NCI-H1092 treated with DMSO at 0.1 percent for 48 hours (cell line): ENCODE measurements around the gene FBXW11.
A peak's percentile ranks its signal among the peaks of the same experiment; 100 is the strongest.

Experiments
- DNase-seq: peaks from one replicate; lab custom pipeline; 2025; lab: John Stamatoyannopoulos, UW

FBXW11 gene

GRCh38 chr5:171841984-171842776 is 164.3 kb downstream of the FBXW11 start:
- DNase-seq = no peak

GRCh38 chr5:171840711-171841522 is 165.5 kb downstream of the FBXW11 start:
- no peak for DNase-seq

- peak; percentile 46 for DNase-seq
Measured at GRCh38 chr5:171840066-171840465, 166.4 kb downstream of the FBXW11 start.

- DNase-seq = no peak
Measured at GRCh38 chr5:171839112-171839511, 167.3 kb downstream of the FBXW11 start.

- DNase-seq = no peak
Measured at GRCh38 chr5:171838066-171838465, 168.4 kb downstream of the FBXW11 start.

GRCh38 chr5:171837522-171837921 is 168.9 kb downstream of the FBXW11 start:
- DNase-seq = no peak

- no peak for DNase-seq
Measured at GRCh38 chr5:171835066-171835465, 171.4 kb downstream of the FBXW11 start.

- DNase-seq = no peak
Measured at GRCh38 chr5:171834461-171834860, 172.0 kb downstream of the FBXW11 start.

GRCh38 chr5:171832775-171833174 is 173.7 kb downstream of the FBXW11 start:
- DNase-seq = no peak

- no peak for DNase-seq
Measured at GRCh38 chr5:171830686-171831085, 175.8 kb downstream of the FBXW11 start.

GRCh38 chr5:171827162-171827561 is 179.3 kb downstream of the FBXW11 start:
- no peak for DNase-seq

GRCh38 chr5:171826132-171826531 is 180.3 kb downstream of the FBXW11 start:
- DNase-seq = no peak

- no peak for DNase-seq
Measured at GRCh38 chr5:171825051-171825450, 181.4 kb downstream of the FBXW11 start.

- DNase-seq = no peak
Measured at GRCh38 chr5:171823269-171823668, 183.2 kb downstream of the FBXW11 start.

- no peak for DNase-seq
Measured at GRCh38 chr5:171821286-171821685, 185.2 kb downstream of the FBXW11 start.

- no peak for DNase-seq
Measured at GRCh38 chr5:171820561-171820960, 185.9 kb downstream of the FBXW11 start.

GRCh38 chr5:171816666-171817065 is 189.8 kb downstream of the FBXW11 start:
- no peak for DNase-seq

- no peak for DNase-seq
Measured at GRCh38 chr5:171813813-171814490, 192.5 kb downstream of the FBXW11 start.

- no peak for DNase-seq
Measured at GRCh38 chr5:171813270-171813669, 193.2 kb downstream of the FBXW11 start.
